ENCODE results near the gene ARHGEF12. TPM values are rescaled to one million over a fixed set of nuclear protein-coding genes. Genes with fewer than 3 reads are reported as not detected.

ARHGEF12 gene
- total and polyA plus RNA-seq, 10 of the 15 experiments (the other 5 are each of a cell fraction or from before 2014, with no cell fraction given) = 2.7 to 40.8 (median 20.9) TPM

- ChIA-PET POLR2A (interaction anchor here (0.6 kb wide), 1 partner anchor 43 kb away, joined by 3 read pairs; no protein-coding TSS in a partner anchor), SMC1A (ENCODE audit: uncharacterized antibody, unreplicated experiment) (interaction anchor here (1.2 to 2.0 kb wide), 2 partner anchors 9 to 14 kb away, joined by 3 to 6 read pairs; no protein-coding TSS in a partner anchor)
- peaks cover 5% of the 10 kb centered on the region for H3K79me2 ChIP-seq (ENCODE audit: control insufficient read depth, insufficient read depth, low read length)
Measured at GRCh38 chr11:120376547-120377182, 40.5 kb downstream of the ARHGEF12 start.

More at GRCh38 chr11:120376547-120377182, 40.5 kb downstream of the ARHGEF12 start:
- intact Hi-C loops (cut with micrococcal nuclease; ENCODE audit: unreplicated experiment) (no loop called here), in situ Hi-C loops (cut with MboI) (no loop called here)
- H3K4me3 ChIP-seq = no peak overlapping the region
- ChIA-PET CTCF (interaction anchor here (1.0 kb wide), 1 partner anchor 9 kb away, joined by 3 read pairs; no protein-coding TSS in a partner anchor), RAD21 (ENCODE audit: unreplicated experiment) (no interaction called here)
- no peaks in the 10 kb centered on the region for H3K27me3 ChIP-seq (replicated peaks in 1 of 2; ENCODE audit: control insufficient read depth in 2 of 2, insufficient read depth in 2 of 2, low read length in 1 of 2)
- H3K4me2 ChIP-seq (ENCODE audit: control insufficient read depth, insufficient read depth) = no peak overlapping the region
- no peak for DNase-seq (ENCODE audit: low read depth, low spot score)
- H2AFZ ChIP-seq (ENCODE audit: control insufficient read depth, low read depth, low read length) = no peak overlapping the region
- H3K27ac ChIP-seq (ENCODE audit: control insufficient read depth, insufficient read depth) = no peak overlapping the region
- H3K9me3 ChIP-seq (replicated peaks; ENCODE audit: control insufficient read depth, insufficient read depth, low read length) = peaks cover 3% of the 10 kb centered on the region
- no peaks in the 10 kb centered on the region for H4K20me1 ChIP-seq (ENCODE audit: control insufficient read depth, insufficient read depth)
- no peak overlapping the region for H3K9ac ChIP-seq (ENCODE audit: control insufficient read depth, insufficient read depth, low read length)
- FAIRE-seq = no peak
- no peaks in the 10 kb centered on the region for H3K36me3 ChIP-seq (ENCODE audit: control insufficient read depth in 2 of 2, insufficient read depth in 2 of 2, low read length in 1 of 2)
- TF ChIP-seq USF2 (IDR thresholded peaks at IDR 0.05; ENCODE audit: borderline replicate concordance, low read depth, low read length) = no peak
- no peak for TF ChIP-seq WRNIP1 (IDR thresholded peaks at IDR 0.05; ENCODE audit: borderline replicate concordance, low read depth, low read length)
- TF ChIP-seq NR2C2 (IDR thresholded peaks at IDR 0.05; ENCODE audit: borderline replicate concordance, control insufficient read depth, insufficient read length, low read depth) = no peak
- TF ChIP-seq ATF3 (IDR thresholded peaks at IDR 0.05; ENCODE audit: borderline replicate concordance, extremely low read depth, low read depth, low read length) = no peak
- TF ChIP-seq RAD51 (IDR thresholded peaks at IDR 0.05) = no peak
- no peak for TF ChIP-seq ZSCAN29 (IDR thresholded peaks at IDR 0.05)
- no peak for TF ChIP-seq E2F8 (IDR thresholded peaks at IDR 0.05; ENCODE audit: low read depth, partially characterized antibody)
- TF ChIP-seq RUNX3 (IDR thresholded peaks at IDR 0.05; ENCODE audit: low read length) = no peak
- TF ChIP-seq USF1 (IDR thresholded peaks at IDR 0.05; ENCODE audit: borderline replicate concordance, extremely low read length, insufficient read depth, low read depth, low read length) = no peak
- TF ChIP-seq SIN3A (IDR thresholded peaks at IDR 0.05; ENCODE audit: low read depth, low read length) = no peak
- no peaks in the 10 kb centered on the region for H3K4me1 ChIP-seq (ENCODE audit: control insufficient read depth, insufficient read depth, low read length)
- BruUV-seq (replicated peaks) = no TSS peak
- WGBS (ENCODE audit: insufficient coverage, insufficient replicate concordance, low lambda C conversion rate, missing lambda C conversion rate) = 94% methylated on average over 6 of the region's 6 CpGs
- no peak for ATAC-seq
